KMS-11 (cell line): ENCODE data around the gene ATXN7L1.

Source experiments
- H2AFZ ChIP-seq: fragments of 200-600 bp; sonication (generic); 2 replicates; pipeline ENCODE4 v1.6.1; 2016; ENCODE audit warnings: antibody characterized with exemption, mixed run types, low read depth
- H3K27ac ChIP-seq: fragments of 200-600 bp; sonication (generic); 2 replicates; pipeline ENCODE4 v1.6.1; 2016; ENCODE audit warnings: mild to moderate bottlenecking, mixed run types
- H3K27me3 ChIP-seq: fragments of 200-600 bp; sonication (generic); 2 replicates; pipeline ENCODE4 v1.6.1; 2017; ENCODE audit warnings: mild to moderate bottlenecking, low read depth, mixed run types, moderate library complexity; ENCODE audit not compliant: insufficient read depth
- H3K36me3 ChIP-seq: fragments of 200-600 bp; sonication (generic); 2 replicates; pipeline ENCODE4 v1.6.1; 2017; ENCODE audit warnings: mild to moderate bottlenecking, mixed run types; ENCODE audit not compliant: insufficient read depth
- H3K4me1 ChIP-seq: fragments of 200-600 bp; sonication (generic); 2 replicates; pipeline ENCODE4 v1.6.1; 2016; ENCODE audit warnings: mild to moderate bottlenecking, low read depth, mixed run types; ENCODE audit not compliant: poor library complexity, severe bottlenecking
- H3K4me2 ChIP-seq: fragments of 200-600 bp; sonication (generic); 2 replicates; pipeline ENCODE4 v1.7.0; 2016; ENCODE audit warnings: mild to moderate bottlenecking, mixed run types
- H3K4me3 ChIP-seq: fragments of 200-600 bp; sonication (generic); IDR thresholded peaks from 2 replicates; pipeline ENCODE4 v1.6.1; 2017; ENCODE audit warnings: low read depth, low read length, mixed read lengths; ENCODE audit not compliant: insufficient read depth
- H3K79me2 ChIP-seq: fragments of 200-600 bp; sonication (generic); 2 replicates; pipeline ENCODE4 v1.6.1; 2016; ENCODE audit warnings: low read depth, mixed run types; ENCODE audit not compliant: insufficient read depth
- H3K9ac ChIP-seq: fragments of 200-600 bp; sonication (generic); 2 replicates; pipeline ENCODE4 v1.6.1; 2016; ENCODE audit warnings: mild to moderate bottlenecking, mixed run types
- H4K20me1 ChIP-seq: fragments of 200-600 bp; sonication (generic); 2 replicates; pipeline ENCODE4 v1.6.1; 2016; ENCODE audit warnings: mild to moderate bottlenecking, mixed run types; ENCODE audit not compliant: insufficient read depth
- TF ChIP-seq, protein P1 (sequence below): fragments of 200-600 bp; sonication (generic); conservative IDR thresholded peaks from 2 replicates; pipeline ENCODE4 v1.6.1; 2017; ENCODE audit warnings: low read depth, mild to moderate bottlenecking, antibody characterized with exemption, low read length, moderate library complexity, mixed read lengths

The ATXN7L1 gene

GRCh38 chr7:105905910-105906568 lies 29.6 kb upstream of the ATXN7L1 start:
- Histone ChIP-seq H3K27ac (no peak overlapping the region), H3K4me2 (no peak overlapping the region)

DNA sequence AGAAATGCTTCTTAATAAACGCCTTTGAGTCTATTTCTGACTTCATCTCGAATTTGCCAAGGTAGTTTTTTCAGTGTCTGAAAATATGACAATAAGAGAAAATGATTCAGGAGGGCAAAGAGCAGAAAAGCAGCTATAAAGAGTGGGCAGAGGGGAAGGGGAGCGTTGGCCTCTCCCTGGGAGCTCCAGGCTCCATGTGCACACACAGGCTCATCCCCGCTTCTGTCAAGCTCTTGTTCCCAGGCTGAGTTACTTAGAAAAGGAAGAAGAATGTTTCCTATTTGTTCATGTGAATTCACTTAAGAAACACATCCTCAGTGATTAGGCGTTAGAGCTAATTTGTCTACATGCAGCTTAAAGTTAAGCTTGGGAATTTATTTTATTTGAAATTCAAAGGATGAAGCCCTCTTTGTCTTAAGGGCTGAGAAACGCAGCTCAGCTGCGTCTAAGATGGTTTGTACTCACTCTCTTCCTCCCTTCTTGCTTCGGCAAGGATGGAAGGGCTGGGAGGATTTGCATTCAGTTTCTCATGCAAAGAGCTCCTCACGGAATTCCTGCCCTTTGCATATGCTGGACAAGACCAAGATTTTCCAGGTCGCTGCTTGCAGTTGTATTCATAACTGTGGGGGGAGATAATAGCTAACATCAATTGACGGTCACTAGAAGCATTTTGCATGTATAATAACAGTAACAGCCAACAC lies 29.0 kb upstream of the ATXN7L1 start:
- no peak overlapping the region for H3K4me3 ChIP-seq
- H3K4me1 ChIP-seq, result no peaks in the 10 kb centered on the region
- no peaks in the 10 kb centered on the region for H3K36me3 ChIP-seq
- H4K20me1 ChIP-seq, result no peaks in the 10 kb centered on the region
- H3K79me2 ChIP-seq, result no peaks in the 10 kb centered on the region
- H3K9ac ChIP-seq, result no peak overlapping the region
- TF ChIP-seq, protein P1, sequence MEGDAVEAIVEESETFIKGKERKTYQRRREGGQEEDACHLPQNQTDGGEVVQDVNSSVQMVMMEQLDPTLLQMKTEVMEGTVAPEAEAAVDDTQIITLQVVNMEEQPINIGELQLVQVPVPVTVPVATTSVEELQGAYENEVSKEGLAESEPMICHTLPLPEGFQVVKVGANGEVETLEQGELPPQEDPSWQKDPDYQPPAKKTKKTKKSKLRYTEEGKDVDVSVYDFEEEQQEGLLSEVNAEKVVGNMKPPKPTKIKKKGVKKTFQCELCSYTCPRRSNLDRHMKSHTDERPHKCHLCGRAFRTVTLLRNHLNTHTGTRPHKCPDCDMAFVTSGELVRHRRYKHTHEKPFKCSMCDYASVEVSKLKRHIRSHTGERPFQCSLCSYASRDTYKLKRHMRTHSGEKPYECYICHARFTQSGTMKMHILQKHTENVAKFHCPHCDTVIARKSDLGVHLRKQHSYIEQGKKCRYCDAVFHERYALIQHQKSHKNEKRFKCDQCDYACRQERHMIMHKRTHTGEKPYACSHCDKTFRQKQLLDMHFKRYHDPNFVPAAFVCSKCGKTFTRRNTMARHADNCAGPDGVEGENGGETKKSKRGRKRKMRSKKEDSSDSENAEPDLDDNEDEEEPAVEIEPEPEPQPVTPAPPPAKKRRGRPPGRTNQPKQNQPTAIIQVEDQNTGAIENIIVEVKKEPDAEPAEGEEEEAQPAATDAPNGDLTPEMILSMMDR, result no peak
- no peak overlapping the region for H3K27ac ChIP-seq
- H3K27me3 ChIP-seq, result no peaks in the 10 kb centered on the region
- no peak overlapping the region for H3K4me2 ChIP-seq
- H2AFZ ChIP-seq, result no peak overlapping the region

More at GRCh38 chr7:105905910-105906568, 29.6 kb upstream of the ATXN7L1 start:
- TF ChIP-seq, protein P1, result no peak
- no peaks in the 10 kb centered on the region for H3K79me2 ChIP-seq
- H3K36me3 ChIP-seq, result no peaks in the 10 kb centered on the region
- no peaks in the 10 kb centered on the region for H4K20me1 ChIP-seq
- no peaks in the 10 kb centered on the region for H3K27me3 ChIP-seq
- H3K4me3 ChIP-seq, result no peak overlapping the region
- H2AFZ ChIP-seq, result no peak overlapping the region
- no peaks in the 10 kb centered on the region for H3K4me1 ChIP-seq
- no peak overlapping the region for H3K9ac ChIP-seq

DNA sequence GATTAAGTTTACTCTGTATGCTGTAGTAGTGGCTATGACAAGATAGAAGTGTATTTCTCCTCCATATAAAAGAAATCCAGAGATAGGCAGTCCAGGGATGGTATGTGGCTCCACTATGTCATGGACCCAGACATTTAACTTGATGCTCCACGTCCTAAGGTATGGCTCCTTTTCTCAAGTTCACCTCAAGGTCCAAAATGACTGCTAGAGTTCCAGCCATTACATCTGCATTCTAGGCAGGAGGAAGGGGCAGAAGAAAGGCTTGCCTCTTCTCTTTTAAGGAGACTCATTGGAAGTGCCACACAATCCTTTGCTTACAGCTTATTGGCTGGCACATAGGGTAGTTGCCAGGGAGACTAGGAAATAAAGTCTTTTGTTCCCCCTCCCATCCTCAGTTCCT lies 27.7 kb upstream of the ATXN7L1 start:
- no peaks in the 10 kb centered on the region for H3K4me1 ChIP-seq
- TF ChIP-seq, protein P1, result no peak
- H3K4me3 ChIP-seq, result no peak overlapping the region
- H3K79me2 ChIP-seq, result no peaks in the 10 kb centered on the region
- no peaks in the 10 kb centered on the region for H3K36me3 ChIP-seq
- no peak overlapping the region for H3K27ac ChIP-seq
- H3K4me2 ChIP-seq, result no peak overlapping the region
- H4K20me1 ChIP-seq, result no peaks in the 10 kb centered on the region
- no peak overlapping the region for H3K9ac ChIP-seq
- no peaks in the 10 kb centered on the region for H3K27me3 ChIP-seq
- no peak overlapping the region for H2AFZ ChIP-seq

GRCh38 chr7:105902325-105902911 lies 26.0 kb upstream of the ATXN7L1 start:
- Histone ChIP-seq H2AFZ (no peak overlapping the region), H3K27me3 (no peaks in the 10 kb centered on the region), H3K4me1 (no peaks in the 10 kb centered on the region), H3K4me2 (no peak overlapping the region), H3K27ac (no peak overlapping the region), H4K20me1 (no peaks in the 10 kb centered on the region), H3K36me3 (no peaks in the 10 kb centered on the region), H3K4me3 (no peak overlapping the region), H3K79me2 (no peaks in the 10 kb centered on the region), H3K9ac (no peak overlapping the region)
- TF ChIP-seq, protein P1, result no peak
